ENCODE data around the gene VANGL2.

VANGL2 gene

DNA sequence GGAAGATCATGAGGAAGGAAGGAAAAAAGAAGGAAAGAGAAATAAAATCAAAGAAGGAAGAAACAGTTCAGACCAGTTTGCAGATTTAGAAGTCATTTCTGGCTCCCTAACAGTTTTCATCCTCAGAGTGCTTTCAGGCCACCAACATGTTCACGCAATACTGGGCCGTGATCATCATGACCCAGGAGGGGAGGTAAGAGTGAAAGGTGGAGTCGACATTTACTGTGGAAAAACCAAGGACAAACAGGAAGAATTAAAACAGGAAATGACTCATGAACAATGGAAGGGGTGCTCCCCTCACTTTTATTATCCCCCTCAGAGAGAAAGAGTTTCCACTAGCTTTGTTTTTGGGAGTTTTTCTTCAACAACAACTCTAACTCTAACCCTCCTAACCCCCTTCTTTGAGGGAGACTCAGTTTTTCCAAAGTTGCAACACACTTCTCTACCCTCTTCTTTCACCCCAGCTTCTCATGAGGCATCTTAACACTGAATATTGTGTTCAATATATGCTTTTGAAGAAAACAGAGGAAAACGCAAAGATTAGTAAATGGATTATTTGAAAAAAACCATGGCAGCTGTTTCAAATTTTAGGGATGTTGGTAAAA, 60.4 kb downstream of the VANGL2 start:
- DNase-seq, result peak; percentile 17

GRCh38 chr1:160465123-160465522, 64.8 kb downstream of the VANGL2 start:
- no peak for DNase-seq

DNA sequence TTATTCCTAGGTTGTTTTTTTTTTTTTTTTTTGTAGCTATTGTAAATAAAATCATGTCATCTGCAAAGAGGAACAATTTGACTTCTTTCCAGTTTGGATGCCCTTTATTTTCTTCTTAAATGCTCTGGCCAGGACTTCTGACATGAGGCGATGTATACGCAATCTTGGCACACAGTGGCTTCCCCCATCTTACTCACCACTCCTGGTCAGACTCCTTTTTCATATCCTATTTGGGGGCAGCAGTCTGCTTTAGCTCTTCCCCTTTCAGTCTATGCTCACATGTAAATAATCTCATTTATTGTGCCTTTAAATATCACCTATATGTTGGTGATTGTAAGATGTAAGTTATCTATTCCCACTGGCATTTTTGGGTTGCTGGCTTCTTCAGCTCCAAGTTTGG, 66.6 kb downstream of the VANGL2 start:
- DNase-seq, result no peak

GRCh38 chr1:160467576-160467975, 67.2 kb downstream of the VANGL2 start:
- no peak for DNase-seq

DNA sequence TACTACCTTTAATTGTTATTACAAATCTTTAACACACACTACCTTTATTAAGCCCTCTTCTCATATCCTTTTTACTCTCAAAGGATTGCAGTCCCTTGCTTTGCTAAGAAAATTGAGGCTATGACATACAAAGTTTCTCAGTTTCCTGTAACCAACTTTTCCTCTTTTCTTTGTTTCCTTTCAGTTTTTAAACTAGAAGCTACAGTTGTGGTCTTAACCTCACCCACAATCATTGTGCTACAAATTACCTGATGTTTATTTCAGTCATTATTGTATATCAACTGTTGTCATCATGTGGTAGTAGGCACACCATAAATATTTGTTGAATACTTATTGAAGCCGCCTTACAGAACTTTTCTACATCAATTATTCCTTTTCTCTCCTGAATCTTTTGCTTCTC, 70.9 kb downstream of the VANGL2 start:
- no peak for DNase-seq

DNA sequence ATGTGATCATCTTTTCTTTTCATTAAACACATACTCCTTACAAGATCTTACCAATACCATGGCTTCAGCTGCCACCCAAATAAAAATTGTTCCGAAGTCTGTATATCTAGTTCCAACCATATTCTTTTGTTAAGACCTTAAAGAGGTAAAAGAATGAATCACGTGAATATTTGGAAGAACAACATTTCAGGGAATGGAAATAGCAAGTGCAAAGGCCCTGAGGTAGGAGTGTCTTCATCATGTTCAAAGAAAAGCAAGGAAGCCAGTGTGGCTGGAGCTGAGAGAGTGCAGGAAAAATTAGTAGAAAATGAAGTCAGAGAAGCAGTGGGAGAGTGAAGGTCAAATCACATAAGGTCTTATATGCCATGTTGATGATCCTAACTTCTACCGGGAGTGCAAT, 71.7 kb downstream of the VANGL2 start:
- DNase-seq, result no peak

DNA sequence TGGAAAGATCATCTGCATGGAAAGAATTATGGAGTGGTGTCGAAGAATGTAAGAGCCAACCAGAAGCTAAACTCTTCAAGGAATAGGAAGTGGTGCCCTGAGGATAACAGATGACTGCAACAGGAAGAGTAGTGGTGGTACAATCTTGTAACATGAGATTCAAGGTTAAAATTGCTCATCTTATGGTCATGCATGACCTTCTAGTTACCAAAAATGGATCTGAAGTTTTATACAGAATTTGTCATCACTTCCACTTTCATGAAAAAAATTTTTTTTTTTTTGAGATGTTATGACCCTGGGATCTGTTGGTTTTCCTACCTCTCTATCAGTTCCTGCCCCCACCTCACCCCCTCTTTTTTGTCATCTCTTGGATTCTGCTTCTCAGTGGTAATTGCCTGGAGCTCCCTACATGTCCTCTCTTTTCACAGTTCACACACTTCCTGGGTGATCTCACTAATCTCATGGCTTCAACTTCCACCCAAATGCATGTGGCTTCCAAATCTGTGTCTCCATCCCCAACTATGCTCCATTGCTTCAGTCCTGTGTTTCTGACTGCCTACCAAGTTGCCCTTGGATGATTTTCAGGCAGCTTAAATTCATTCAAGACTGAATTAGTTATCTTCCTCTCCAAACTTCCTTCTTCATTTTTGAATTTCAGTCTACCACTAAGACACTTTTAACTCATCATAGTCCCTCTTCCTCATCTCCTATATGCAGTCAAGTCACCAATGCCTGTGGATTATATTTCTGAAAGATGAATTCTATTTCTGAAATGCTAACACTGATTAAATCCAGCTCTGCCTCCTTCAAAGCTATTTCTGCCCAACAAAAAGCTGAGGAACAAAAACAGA, 74.3 kb downstream of the VANGL2 start:
- DNase-seq, result no peak

Measured in CD4-positive, alpha-beta T cell treated with Interleukin-6 for 4 hours (primary cell).